GM19025 (cell line): Measurements from ENCODE around the gene CCL19.
"Not testable (repeated sequence)": the region's sequence is repeated elsewhere in the genome, so short reads cannot be mapped to it uniquely, and the experiment has no call there.

Experiments
- ATAC-seq: cut with Tn5 transposase; IDR thresholded peaks from one replicate; pipeline ENCODE4 v1.9.1; 2021; ENCODE audit warnings: mild to moderate bottlenecking, low read depth, moderate library complexity; ENCODE audit not compliant: unreplicated experiment

Gene CCL19

GRCh38 chr9:34690983-34691935, at the start of gene CCL19:
TSS of gene CCL19 (minus strand) at chr9:34691276. CDS start at chr9:34691139, 137 bp downstream.
- ATAC-seq = no peak

DNA sequence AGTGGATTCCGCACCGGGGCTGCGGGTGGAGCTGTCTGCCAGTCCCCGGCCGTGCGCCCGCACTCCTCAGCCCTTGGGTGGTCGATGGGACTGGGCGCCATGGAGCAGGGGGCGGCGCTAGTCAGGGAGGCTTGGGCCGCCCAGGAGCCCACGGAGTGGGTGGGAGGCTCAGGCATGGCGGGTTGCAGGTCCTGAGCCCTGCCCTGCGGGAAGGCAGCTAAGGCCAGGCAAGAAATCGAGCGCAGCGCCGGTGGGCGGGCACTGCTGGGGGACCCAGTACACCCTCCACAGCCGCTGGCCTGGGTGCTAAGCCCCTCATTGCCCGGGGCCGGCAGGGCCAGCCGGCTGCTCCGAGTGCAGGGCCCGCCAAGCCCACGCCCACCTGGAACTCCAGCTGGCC, 49.1 kb upstream of the CCL19 start:
- ATAC-seq = not testable (repeated sequence)

- no peak for ATAC-seq
Observed at GRCh38 chr9:34737677-34738260, 46.7 kb upstream of the CCL19 start.

DNA sequence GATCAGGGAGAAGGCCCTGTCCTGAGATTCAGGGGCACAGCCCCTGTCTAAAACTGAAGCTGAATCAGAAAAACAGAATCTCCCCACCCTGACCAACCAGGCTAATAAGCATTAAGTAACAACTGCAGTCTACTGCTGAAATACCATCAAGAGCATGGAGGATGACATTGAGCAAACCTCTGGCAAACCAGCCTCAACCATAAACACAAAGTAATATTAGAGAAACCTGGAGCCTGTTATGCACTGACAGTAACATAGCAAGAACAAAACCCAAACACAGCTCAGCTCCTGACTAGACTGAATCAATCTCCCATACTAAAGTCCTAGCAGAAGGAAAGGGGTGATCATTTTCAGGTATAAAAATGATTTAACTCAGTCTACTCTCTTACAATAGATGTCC, 43.6 kb upstream of the CCL19 start:
- no peak for ATAC-seq

- no peak for ATAC-seq
Observed at GRCh38 chr9:34732886-34733285, 41.8 kb upstream of the CCL19 start.

- ATAC-seq = no peak
Observed at GRCh38 chr9:34732478-34732877, 41.4 kb upstream of the CCL19 start.

- no peak for ATAC-seq
Observed at GRCh38 chr9:34723141-34723540, 32.1 kb upstream of the CCL19 start.

GRCh38 chr9:34719769-34720025, 28.6 kb upstream of the CCL19 start:
- not testable (repeated sequence) for ATAC-seq

DNA sequence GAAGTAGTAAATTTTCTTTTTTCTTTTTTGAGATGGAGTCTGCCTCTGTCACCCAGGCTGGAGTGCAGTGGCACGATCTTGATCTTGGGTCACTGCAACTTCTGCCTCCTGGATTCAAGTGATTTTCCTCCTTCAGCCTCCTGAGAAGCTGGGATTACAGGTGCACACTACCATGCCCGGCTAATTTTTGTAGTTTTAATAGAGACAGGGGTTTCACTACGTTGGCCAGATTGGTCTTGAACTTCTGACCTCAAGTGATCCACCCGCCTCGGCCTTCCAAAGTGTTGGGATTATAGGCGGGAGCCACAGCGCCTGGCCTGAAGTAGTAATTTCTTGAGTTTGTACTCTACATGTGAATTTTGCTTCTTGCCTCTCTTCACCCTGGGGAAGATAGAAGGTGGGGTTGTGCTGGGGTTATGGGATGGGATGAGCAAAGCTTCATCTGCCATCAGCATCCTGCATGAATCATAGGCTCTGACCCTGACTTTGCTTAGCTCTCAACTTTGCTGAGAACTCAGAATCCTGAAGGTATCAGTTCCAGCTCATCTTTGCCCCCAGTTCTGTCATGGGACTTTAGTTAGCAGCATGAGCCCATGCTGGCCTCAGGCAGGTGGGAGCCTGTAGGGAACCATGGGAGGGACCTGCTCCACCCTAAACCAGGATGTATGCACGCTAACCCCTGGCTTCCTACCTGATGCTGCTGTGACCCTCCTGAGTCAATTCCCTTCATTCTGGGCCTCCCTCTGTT, 28.1 kb upstream of the CCL19 start:
- no peak for ATAC-seq

- ATAC-seq = no peak
Observed at GRCh38 chr9:34717996-34718614, 27.0 kb upstream of the CCL19 start.

DNA sequence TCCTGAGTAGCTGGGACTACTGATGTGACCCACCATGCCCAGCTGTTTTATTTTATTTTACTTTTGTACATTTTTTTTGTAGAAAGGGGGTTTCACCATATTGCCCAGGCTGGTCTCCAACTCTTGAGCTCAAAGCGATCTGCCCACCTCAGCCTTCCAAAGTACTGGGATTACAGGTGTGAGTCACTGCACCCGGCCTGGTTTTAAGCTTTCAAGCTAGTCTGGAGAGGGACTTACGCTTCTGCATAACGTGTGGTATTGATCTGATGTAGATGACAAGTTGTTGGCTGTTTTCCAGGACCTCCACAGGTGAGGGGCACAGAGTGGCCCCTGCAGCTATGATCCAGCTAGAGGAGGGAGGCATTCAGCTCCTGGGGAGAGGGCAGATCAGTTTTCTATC, 25.6 kb upstream of the CCL19 start:
- ATAC-seq = no peak

- no peak for ATAC-seq
Observed at GRCh38 chr9:34715639-34716215, 24.7 kb upstream of the CCL19 start.

DNA sequence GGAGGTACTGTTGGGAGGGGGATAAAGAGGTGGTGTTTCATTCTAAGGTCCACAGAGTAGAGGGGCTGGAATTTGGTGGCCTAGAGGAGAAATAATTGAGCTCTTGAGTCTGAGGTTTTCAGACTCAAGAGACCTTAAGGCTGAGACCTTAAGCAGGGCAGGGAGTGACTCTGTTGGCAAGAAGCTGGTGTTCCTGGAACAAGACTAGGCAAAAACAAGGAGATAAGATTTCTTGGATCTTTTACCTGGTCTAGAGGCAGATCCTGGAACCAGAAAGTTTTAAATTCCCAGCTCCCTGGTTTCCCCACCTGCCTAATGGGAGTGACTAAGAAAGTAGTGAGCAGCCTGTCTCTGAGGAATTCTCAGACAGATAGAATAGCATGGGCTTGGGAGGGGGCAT, 22.9 kb upstream of the CCL19 start:
- no peak for ATAC-seq

GRCh38 chr9:34712140-34712539, 21.1 kb upstream of the CCL19 start:
- no peak for ATAC-seq

- no peak for ATAC-seq
Observed at GRCh38 chr9:34710023-34710422, 18.9 kb upstream of the CCL19 start, which contains the start of gene CCL21. TSS of gene CCL21 (minus strand) at chr9:34710136. CDS start at chr9:34710066, 70 bp downstream.

DNA sequence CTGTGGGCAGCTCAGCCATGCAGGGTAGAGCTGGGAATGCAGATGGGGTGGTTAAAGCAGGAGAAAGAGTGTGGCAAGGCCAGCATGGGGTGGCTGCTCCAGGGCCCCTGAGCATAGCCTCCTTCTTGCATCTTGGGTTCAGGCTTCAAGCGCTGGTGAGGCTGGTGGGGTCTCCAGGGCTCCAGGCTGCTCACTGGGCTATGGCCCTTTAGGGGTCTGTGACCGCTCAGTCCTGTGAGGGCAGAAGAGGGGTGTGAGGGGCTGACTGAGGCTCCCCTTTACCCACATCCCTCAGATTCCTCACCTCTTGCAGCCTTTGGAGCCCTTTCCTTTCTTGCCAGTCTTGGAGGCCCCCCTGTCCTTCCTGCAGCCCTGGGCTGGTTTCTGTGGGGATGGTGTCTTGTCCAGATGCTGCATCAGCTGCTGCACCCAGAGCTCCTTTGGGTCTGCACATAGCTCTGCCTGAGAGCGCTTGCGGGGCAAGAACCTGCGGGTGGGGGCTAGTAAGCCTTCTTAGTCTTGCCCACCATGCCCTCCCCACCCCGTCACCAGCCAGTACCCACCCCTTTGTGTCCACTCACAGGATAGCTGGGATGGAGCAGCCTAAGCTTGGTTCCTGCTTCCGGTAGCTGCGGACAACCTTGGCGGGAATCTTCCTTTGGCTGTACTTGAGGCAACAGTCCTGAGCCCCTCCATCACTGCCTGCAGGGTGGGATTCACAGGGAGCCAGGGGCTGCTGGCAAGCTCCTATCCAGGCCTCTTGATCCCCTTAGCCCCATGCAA, 18.3 kb upstream of the CCL19 start:
- ATAC-seq = no peak

- ATAC-seq = no peak
Observed at GRCh38 chr9:34707130-34707529, 16.1 kb upstream of the CCL19 start.

- ATAC-seq = no peak
Observed at GRCh38 chr9:34701769-34702736, 11.0 kb upstream of the CCL19 start.
